GM15510 (cell line): ENCODE results near the gene ZSWIM1.

ENCODE experiments used
- POLR2A ChIP-seq: IDR thresholded peaks from 3 replicates; pipeline ENCODE4 v1.6.1; 2011; ENCODE audit warnings: borderline replicate concordance; ENCODE audit not compliant: insufficient read length; ENCODE audit errors: extremely low read depth

Gene ZSWIM1

DNA sequence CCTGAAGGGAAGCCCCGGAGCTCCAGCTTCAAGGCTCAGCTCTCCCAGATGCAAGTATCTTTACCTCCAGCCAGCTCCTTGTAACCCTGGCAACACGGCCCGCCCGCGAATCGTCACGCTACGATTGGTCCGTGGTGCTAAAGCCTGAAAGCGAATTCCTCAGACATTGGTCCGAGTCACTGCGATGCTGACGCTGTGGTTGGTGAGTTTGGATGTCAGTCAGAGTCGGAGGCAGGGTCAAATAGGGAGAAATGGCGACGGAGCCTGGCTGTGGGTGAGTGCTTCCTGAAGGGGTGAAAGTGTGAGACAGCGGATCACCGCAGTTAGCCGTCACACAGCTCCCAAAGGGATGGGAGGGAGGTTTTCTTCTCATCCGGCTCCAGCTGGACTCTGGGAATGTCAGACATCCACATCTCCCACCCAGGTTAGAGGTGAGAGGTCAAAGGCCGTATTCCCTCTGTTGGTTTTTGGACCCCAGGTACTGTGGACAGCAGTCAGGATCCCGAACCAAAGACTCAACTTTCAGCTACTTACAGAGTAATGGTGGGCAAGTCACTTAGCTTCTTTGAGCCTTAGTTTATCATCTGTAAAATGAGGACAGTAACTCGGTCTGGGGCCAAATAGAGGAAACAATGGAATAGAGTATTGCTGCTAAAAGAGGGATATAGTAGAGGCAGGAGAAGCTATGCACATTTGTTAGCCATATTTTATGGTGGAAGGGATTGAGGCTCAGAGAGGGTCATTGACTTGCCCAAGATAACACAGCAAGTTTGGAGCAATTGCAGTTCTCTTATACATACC, at the start of gene ZSWIM1:
ZSWIM1 (plus strand) TSS at position 240 of the 801 bp plus-strand sequence. CDS start 1,366 bp downstream, outside the sequence.
- peak; percentile 82 for TF ChIP-seq POLR2A

DNA sequence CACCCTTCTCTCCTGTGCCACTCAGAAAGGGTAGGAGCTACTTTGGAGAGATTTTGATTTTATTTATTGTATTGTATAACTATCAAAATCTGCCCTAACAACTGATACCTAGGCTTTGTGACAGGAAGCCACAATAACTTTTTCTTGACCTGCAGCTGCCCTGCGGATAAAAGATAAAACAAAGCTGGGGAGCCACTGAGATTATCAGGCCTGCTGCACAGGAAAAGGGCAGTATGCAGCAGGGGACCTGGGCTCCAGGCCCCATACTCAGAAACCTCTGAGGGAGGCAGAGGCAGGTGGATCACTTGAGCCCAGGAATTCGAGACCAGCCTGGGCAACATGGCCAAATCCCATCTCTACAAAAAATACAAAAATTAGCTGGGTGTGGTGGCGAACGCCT, 48.4 kb upstream of the ZSWIM1 start:
- no peak for TF ChIP-seq POLR2A

GRCh38 chr20:45833030-45833882, 47.8 kb upstream of the ZSWIM1 start, which contains the start of gene SNX21:
TSS of gene SNX21 (plus strand) at chr20:45833799. CDS start at chr20:45833920, 121 bp downstream.
- TF ChIP-seq POLR2A, result no peak

- TF ChIP-seq POLR2A, result no peak
These were observed 46.9 kb upstream of the ZSWIM1 start for GRCh38 chr20:45833883-45834796.

DNA sequence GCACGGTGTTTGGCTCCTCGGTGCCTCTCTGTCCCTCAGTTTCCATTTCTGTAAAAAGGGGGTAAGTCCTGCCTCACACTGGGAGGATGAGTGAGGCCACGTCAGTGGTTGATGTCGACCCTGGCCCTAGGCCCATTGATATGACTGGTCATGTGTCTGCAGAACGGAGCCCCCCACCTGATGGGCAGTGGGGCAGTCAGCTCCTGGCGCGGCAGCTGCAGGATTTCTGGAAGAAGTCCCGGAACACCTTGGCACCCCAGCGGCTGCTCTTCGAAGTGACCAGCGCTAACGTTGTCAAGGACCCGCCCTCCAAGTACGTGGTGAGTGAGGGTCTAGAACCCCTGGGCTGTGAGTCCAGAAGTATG, 46.2 kb upstream of the ZSWIM1 start:
- TF ChIP-seq POLR2A, result no peak

DNA sequence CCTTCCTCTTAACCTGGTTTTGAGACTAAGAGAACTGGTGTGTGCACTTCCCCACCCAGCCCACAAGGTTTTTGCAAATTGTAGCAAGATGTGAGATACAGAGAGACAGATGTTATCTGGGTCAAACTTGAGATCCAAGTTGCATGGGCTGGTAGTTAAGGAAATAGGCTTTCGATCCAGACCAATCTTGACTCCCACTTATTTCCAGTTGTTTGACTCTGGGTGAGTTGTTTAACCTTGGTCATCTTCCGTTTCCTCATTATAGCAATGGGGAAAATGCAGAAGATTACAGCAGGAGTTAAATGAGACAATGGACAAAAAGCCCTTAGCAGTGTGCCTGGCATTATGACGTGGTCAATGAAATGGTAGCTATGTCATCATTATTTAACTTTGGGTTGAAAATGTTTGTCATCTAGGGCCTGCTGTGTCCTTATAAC, 45.7 kb upstream of the ZSWIM1 start:
- no peak for TF ChIP-seq POLR2A

DNA sequence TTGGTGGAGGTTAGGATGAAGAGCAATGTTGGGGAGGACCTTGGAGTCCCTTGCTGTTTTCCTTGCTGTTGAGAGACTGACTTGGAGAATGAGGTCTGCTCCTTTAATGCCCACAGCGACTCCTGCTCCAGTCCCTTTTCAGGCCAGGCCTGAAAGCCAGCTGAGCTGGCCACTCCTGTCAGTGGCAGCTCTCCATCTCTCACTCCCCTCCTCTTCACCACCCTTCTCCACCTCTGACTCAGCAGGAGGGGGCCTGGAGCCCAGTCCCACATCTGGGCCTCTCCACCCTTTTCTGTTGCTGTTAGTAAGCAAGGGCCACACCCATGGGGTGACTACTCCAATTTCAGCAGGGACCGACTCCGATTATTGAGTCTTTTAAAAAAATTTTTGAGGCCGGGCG, 45.2 kb upstream of the ZSWIM1 start:
- no peak for TF ChIP-seq POLR2A

DNA sequence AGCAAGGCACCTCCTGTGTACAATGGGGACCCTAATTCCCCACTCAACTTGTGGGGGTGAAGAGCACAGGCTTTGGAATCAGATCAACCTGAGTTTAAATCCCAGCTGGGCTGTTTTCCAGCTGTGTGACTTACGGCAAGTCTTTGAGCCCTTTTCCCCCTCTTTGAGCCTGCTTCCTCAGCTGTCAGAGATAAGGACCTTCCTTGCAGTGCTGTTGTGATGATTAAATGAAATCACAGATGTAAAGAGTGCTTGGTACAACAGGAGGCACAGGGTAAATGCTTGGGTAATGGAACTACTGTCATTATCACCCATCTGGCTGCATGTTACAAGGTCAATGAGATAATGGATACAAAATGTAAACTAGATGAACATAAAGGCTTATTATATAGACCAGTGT, 44.2 kb upstream of the ZSWIM1 start:
- TF ChIP-seq POLR2A, result no peak

DNA sequence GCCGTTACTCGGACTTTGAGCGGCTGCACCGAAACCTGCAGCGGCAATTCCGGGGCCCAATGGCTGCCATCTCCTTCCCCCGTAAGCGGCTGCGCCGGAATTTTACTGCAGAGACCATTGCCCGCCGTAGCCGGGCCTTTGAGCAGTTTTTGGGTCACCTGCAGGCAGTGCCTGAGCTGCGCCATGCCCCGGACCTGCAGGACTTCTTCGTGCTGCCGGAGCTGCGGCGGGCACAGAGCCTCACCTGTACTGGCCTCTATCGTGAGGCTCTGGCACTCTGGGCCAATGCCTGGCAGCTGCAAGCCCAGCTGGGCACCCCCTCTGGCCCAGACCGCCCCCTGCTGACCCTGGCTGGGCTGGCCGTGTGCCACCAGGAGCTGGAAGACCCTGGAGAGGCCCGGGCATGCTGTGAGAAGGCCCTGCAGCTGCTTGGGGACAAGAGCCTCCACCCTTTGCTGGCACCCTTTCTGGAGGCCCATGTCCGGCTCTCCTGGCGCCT, 40.3 kb upstream of the ZSWIM1 start:
- no peak for TF ChIP-seq POLR2A

GRCh38 chr20:45841407-45842129, 39.5 kb upstream of the ZSWIM1 start:
- no peak for TF ChIP-seq POLR2A

DNA sequence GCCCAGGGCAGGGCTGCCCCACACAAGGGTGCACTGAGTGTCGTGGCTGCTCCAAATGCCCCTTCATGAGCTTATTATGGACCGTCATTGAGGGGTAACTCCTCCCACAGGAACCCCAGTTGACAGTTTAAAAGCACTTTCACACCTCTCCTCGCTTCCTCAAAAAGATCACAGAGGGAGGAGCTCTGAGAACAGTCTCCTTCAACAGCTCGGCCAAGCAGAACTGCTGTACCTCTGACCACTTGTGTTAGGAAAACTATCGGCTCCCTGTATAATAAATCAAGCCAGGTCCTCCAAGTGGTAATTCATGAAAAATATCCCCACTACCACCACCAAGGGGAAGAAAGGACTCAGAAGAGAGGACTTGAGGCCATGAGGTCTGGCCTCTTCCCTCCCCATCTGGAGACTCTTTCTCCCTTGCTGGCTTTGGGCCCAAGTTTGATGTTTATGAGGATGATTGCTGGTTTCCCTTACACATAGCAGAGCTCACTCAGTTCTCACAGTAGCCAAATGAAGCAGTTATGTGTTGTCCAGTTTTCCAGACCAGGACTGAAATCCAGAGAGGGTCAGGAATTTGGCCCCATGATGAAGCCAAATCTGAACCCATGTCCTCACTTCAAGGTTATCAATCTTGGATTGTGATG, 38.7 kb upstream of the ZSWIM1 start:
- no peak for TF ChIP-seq POLR2A

GRCh38 chr20:45843506-45843905, 37.5 kb upstream of the ZSWIM1 start:
- no peak for TF ChIP-seq POLR2A

DNA sequence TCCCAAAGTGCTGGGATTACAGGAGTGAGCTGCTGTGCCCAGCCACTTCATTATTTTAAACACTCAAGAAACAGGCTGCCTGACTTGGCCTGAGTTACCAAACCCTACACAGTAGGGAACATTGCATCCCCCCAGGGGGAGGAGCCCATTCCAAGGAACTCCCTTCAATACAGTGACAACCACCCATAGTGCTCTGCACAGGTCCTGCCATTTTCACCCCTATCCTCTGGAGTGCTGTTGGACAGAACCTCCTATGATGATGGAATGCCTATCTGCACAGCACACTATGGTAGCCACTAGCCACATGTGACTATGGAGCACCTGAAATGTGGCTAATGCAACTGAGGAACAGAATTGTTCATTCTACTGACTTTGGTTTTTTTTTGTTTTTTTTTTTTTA, 35.6 kb upstream of the ZSWIM1 start:
- no peak for TF ChIP-seq POLR2A
